ENCODE data around the gene SPACA7.

Gene SPACA7, protein sequence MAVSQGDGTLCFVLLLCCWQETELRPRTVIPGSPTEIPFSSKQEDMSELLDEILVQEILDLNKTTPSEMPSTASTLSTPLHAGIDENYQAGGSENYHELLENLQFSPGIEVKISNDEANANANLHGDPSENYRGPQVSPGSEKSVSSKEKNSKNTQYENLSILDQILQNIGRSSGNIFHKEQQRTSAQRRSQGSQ

DNA sequence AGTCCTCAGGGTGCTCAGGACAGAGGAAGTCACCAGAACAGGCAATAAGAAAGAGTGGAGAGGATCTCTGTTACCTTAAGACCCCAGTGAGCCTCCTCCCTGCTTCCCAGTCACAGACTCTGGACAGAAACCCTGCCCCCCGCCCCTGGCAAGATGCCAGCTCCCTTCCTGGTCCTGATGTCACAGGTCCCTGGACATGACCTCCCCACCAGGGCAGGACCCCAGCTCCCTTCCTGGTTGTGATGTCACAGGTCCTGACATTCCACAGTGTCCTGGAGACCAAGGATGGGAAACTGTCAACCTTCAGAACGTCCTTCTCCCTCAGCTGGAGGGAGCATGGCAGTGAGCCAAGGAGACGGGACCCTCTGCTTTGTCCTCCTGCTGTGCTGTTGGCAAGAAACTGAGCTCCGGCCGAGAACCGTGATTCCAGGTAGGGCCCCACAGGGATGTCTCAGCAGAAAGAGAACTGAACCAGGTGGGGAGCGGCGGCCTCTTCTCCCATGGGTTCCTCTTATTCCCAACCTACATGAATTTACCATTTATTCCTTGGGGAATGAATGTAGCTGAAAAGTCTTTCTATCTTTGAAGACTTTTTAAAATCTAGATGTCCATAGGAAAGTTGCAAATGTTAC, at the start of gene SPACA7:
TSS of gene SPACA7 (plus strand) at position 306 of the 632 bp plus-strand sequence. CDS start at position 337, 31 bp downstream.
- Mint-ChIP-seq H3K36me3 (no peaks in the 10 kb centered on the region), H3K9me3 (peaks cover 7% of the 10 kb centered on the region), H3K4me3 (no peak within 1 kb of the TSS), H3K27me3 (peaks cover 10% of the 10 kb centered on the region), H3K4me1 (no peaks in the 10 kb centered on the region), H3K27ac (peak within 1 kb of the TSS; percentile 38)

GRCh38 chr13:112326821-112327370, 49.3 kb upstream of the SPACA7 start:
- Mint-ChIP-seq H3K27me3 (peaks cover 20% of the 10 kb centered on the region), H3K4me1 (no peaks in the 10 kb centered on the region), H3K9me3 (no peaks in the 10 kb centered on the region), H3K36me3 (no peaks in the 10 kb centered on the region), H3K4me3 (no peak overlapping the region), H3K27ac (no peak overlapping the region)

DNA sequence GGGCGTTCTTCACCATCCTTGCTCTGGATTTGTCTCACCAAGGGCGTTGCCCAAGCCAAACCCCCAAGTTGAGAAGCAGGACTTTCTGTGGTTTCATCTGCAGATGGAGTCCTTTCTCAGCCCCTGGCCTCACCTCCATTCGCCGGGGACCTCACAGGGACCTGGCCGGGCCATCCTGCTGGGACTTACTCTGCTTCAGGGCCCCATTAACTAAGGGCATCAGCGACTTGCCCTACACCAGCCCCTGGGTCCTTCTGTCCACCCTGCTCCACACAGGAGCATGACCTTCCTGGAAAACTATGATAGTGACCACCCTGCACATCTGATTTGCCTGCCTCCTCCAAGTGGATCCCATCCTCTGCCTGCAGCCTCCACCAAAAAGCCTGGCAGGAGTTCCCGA, 47.2 kb upstream of the SPACA7 start:
- Mint-ChIP-seq H3K27ac (no peak overlapping the region), H3K36me3 (no peaks in the 10 kb centered on the region), H3K4me1 (no peaks in the 10 kb centered on the region), H3K4me3 (no peak overlapping the region), H3K27me3 (peaks cover 21% of the 10 kb centered on the region), H3K9me3 (no peaks in the 10 kb centered on the region)

DNA sequence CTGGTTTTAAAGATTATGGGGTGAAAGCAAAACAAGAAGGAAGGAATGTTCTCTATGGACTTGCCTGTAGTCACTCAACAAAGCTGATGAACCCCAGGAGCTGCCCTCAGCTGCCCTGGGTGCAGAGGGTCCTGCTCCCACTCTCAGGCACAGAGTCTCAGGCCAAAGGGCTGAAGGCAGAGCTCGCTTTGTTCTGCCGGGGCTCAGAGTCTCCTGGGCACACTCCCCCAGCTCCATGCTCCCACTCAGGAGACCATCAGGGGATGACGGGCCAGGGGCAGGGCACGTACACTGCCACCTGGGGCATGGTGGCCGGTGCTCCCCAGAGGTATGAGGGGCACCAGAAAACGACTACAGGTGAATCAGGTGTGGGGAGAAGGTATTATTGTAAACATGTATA, 46.8 kb upstream of the SPACA7 start:
- H3K27ac Mint-ChIP-seq: no peak overlapping the region
- peaks cover 21% of the 10 kb centered on the region for H3K27me3 Mint-ChIP-seq
- no peaks in the 10 kb centered on the region for H3K36me3 Mint-ChIP-seq
- H3K4me3 Mint-ChIP-seq: no peak overlapping the region
- H3K4me1 Mint-ChIP-seq: no peaks in the 10 kb centered on the region
- H3K9me3 Mint-ChIP-seq: no peaks in the 10 kb centered on the region

DNA sequence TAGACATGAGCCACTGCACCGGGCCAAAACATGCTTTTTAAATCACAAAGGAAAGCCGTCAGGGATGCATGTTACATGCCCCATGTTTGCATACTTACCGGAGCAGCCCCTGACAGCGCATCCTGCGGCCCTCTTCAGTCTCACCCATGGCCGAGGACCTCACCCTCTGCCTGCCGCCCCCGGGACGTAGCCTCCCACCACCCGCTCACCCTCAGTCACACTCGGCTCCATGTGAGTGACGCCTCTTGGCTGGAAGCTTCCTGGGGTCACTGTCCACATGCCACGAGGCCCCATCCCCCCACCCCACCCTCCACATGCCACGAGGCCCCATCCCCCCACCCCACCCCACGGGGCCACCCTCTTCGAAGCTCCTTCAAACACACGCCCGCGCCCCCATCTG, 46.1 kb upstream of the SPACA7 start:
- Mint-ChIP-seq H3K36me3 (no peaks in the 10 kb centered on the region), H3K9me3 (no peaks in the 10 kb centered on the region), H3K27me3 (peaks cover 25% of the 10 kb centered on the region), H3K4me1 (no peaks in the 10 kb centered on the region), H3K27ac (no peak overlapping the region), H3K4me3 (no peak overlapping the region)

GRCh38 chr13:112330479-112331381, 45.4 kb upstream of the SPACA7 start:
- no peaks in the 10 kb centered on the region for H3K4me1 Mint-ChIP-seq
- peaks cover 23% of the 10 kb centered on the region for H3K27me3 Mint-ChIP-seq
- no peaks in the 10 kb centered on the region for H3K9me3 Mint-ChIP-seq
- H3K27ac Mint-ChIP-seq: no peak overlapping the region
- no peak overlapping the region for H3K4me3 Mint-ChIP-seq
- H3K36me3 Mint-ChIP-seq: no peaks in the 10 kb centered on the region

DNA sequence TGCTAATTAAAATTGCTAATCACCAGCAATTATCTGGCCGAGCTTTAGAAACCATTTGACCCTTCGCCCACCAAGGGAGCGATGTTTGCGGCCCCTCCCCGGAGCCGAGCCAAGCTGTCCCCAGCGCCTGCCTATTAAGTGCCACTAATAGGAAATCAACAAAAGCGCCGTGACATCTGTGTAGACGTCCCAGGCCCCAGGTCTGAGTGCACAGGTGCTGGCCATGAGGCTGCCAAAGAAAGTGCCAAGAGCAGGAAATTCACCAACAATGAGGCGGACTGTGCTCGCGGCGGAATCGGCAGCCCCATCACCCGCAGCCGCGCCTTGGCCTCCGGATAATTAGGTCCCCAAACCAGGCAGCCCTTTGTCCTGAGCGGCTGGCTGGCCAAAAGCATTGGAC, 44.5 kb upstream of the SPACA7 start:
- Mint-ChIP-seq H3K9me3 (peaks cover under 1% of the 10 kb centered on the region), H3K27ac (no peak overlapping the region), H3K36me3 (no peaks in the 10 kb centered on the region), H3K27me3 (peaks cover 23% of the 10 kb centered on the region), H3K4me1 (no peaks in the 10 kb centered on the region), H3K4me3 (no peak overlapping the region)

DNA sequence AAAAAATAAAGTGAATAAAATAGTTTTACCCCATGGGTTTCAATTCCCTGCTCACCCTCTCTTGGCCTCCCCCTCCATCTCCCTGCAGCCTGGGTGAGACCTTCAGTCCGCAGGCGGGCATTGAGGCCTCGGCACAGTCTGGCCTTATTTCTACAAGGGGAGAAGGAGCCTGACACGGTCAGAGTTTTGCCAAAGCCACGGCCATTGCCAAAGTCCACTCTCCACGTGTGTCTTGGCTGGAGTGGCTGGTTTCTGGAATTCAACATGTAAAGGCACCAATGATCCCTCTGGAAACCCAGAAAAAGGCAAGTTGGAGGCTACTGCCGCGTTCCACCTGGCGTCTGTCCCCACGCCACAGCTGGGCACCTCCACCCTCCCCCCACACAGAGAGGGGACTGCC, 43.4 kb upstream of the SPACA7 start:
- H3K4me1 Mint-ChIP-seq: no peaks in the 10 kb centered on the region
- peaks cover 11% of the 10 kb centered on the region for H3K9me3 Mint-ChIP-seq
- no peaks in the 10 kb centered on the region for H3K36me3 Mint-ChIP-seq
- H3K4me3 Mint-ChIP-seq: no peak overlapping the region
- peaks cover 21% of the 10 kb centered on the region for H3K27me3 Mint-ChIP-seq
- no peak overlapping the region for H3K27ac Mint-ChIP-seq

DNA sequence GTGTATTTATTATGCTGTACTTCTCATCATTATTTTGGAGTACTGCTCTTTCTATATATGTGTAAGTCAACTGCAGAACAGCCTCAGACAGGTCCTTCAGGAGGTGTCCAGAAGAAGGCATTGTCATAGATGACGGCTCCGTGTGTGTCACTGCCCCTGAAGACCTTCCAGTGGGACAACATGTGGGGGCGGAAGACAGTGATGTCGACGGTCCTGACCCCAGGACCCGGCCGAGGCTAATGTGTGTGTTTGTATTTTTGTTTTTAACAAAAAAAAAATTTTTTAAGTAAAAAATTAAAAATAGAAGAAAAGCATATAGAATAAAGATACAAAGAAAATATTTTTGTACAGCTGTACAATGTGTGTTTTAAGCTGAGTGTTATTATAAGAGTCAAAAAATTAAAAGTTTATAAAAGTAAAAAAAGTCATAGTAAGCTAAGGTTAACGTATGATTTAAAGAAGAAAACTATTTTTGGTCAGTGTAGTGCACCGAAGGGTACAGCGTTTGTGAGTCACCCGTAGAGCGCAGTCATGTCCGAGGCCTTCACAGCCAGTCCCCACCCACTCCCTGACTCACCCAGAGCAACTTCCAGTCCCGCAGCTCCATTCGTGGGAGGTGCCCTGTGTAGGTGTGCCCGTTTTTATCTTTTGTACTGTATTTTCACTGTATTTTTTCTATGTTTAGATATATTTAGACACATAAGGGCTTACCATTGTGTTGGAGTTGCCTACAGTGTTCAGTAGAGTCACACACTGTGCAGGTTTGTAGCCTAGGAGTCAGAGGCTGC, 42.2 kb upstream of the SPACA7 start:
- Mint-ChIP-seq H3K9me3 (peaks cover 11% of the 10 kb centered on the region), H3K4me3 (no peak overlapping the region), H3K4me1 (no peaks in the 10 kb centered on the region), H3K27me3 (peaks cover 19% of the 10 kb centered on the region), H3K36me3 (no peaks in the 10 kb centered on the region), H3K27ac (no peak overlapping the region)

DNA sequence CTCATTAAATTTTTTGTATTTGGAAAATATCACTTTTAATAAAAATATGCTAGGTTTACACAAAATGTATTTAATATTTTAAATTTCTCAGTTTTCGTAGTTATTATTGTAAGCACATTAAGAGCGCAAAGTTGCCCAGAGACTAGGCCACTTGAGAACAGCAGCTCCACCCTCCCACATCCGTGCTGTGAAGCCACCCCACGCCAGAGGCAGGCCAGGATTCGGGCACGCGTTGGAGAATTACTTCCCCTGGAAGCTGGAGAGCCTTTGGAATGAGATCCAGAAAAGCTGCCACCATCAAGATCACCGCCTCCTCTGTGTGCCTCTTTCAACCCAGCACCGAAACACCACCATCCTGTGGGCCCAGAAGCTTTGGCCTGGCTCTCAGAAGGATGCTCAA, 41.0 kb upstream of the SPACA7 start:
- no peak overlapping the region for H3K27ac Mint-ChIP-seq
- H3K36me3 Mint-ChIP-seq: no peaks in the 10 kb centered on the region
- no peak overlapping the region for H3K4me3 Mint-ChIP-seq
- peaks cover 13% of the 10 kb centered on the region for H3K27me3 Mint-ChIP-seq
- H3K4me1 Mint-ChIP-seq: no peaks in the 10 kb centered on the region
- peaks cover 11% of the 10 kb centered on the region for H3K9me3 Mint-ChIP-seq

DNA sequence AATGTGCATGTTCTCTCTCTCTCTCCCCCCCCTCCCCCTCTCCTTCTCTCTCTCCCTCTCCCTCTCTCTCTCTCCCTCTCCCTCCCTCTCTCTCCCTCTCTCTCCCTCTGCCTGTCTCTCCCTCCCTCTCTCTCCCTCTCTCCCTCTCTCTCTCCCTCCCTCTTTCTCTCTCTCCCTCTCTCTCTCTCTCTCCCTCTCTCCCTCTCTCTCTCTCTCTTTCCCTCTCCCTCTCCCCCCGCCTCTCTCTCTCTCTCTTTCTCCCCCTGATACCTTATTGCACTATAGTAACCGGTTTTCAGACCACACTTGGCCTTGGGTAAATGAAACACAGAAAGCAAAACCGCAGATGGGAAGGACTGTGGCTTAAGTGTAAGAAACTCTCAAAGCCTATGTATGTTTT, 34.7 kb upstream of the SPACA7 start:
- no peak overlapping the region for H3K27ac Mint-ChIP-seq
- H3K4me3 Mint-ChIP-seq: no peak overlapping the region
- H3K27me3 Mint-ChIP-seq: peaks cover 12% of the 10 kb centered on the region
- H3K4me1 Mint-ChIP-seq: no peaks in the 10 kb centered on the region
- H3K9me3 Mint-ChIP-seq: peaks cover 11% of the 10 kb centered on the region
- H3K36me3 Mint-ChIP-seq: no peaks in the 10 kb centered on the region

DNA sequence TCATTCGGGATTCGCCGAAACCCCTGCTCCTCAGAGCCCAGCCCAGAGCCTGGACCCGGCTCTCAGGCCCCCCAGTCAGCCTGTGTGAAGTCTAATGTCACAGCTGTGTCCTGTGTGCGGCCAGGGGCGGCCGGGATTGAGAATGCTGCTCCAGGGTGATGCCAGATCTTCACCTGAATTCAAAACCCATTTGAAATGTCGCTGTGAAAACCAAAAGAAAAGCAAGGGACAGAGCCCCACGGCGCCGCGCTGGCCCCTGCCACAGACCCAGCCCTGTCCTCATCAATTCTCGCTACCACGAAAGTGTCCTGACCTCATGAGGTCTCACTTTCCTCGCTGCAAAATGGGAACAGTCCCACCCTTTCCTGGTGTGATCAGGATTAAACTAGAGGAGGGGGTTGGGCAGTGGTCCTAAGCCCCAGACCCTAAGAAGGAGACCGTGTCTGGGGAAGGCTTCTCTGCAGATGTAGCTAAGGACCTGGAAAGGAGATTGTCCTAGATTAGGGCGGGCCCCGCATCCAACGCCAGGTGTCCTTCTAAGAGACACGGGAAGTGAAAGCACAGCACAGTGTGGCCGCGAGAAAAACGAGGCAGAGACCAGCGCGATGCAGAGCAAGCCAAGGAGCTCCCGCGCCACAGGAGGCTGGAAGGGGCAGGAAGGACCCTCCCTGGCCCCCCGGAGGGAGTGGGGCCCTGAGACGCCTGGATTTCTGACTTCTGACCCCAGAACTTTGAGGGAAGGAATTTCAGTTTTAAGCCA, 34.0 kb upstream of the SPACA7 start:
- H3K9me3 Mint-ChIP-seq: peaks cover 6% of the 10 kb centered on the region

GRCh38 chr13:112342841-112343361, 33.3 kb upstream of the SPACA7 start:
- no peaks in the 10 kb centered on the region for H3K9me3 Mint-ChIP-seq
- H3K4me1 Mint-ChIP-seq: no peaks in the 10 kb centered on the region
- no peaks in the 10 kb centered on the region for H3K36me3 Mint-ChIP-seq
- H3K27ac Mint-ChIP-seq: no peak overlapping the region
- H3K4me3 Mint-ChIP-seq: no peak overlapping the region
- H3K27me3 Mint-ChIP-seq: peaks cover 21% of the 10 kb centered on the region

More for the DNA sequence above, 34.0 kb upstream of the SPACA7 start:
- Mint-ChIP-seq H3K36me3 (no peaks in the 10 kb centered on the region), H3K4me3 (no peak overlapping the region), H3K27me3 (peaks cover 16% of the 10 kb centered on the region), H3K27ac (no peak overlapping the region), H3K4me1 (no peaks in the 10 kb centered on the region)

GRCh38 chr13:112343591-112343990, 32.6 kb upstream of the SPACA7 start:
- Mint-ChIP-seq H3K4me1 (no peaks in the 10 kb centered on the region), H3K27ac (no peak overlapping the region), H3K9me3 (no peaks in the 10 kb centered on the region), H3K36me3 (no peaks in the 10 kb centered on the region), H3K27me3 (peaks cover 22% of the 10 kb centered on the region), H3K4me3 (no peak overlapping the region)
